NCI-H69 (cell line): ENCODE measurements around the gene ZNF44.
"Not testable (repeated sequence)": the region's sequence is repeated elsewhere in the genome, so short reads cannot be mapped to it uniquely, and the experiment has no call there.

Experiments
- DNase-seq: peaks from one replicate; lab custom pipeline; 2025; lab: John Stamatoyannopoulos, UW

ZNF44 gene

GRCh38 chr19:12294249-12295158, at the start of gene ZNF44:
ZNF44 (minus strand) TSS chr19:12294883; CDS start chr19:12294694, 189 bp downstream.
- peak; percentile 94 for DNase-seq

- DNase-seq = peak; percentile 91
These were observed 38.8 kb upstream of the ZNF44 start, which contains the start of gene ZNF563 for GRCh38 chr19:12333162-12334159. ZNF563 (minus strand) TSS chr19:12333633; CDS start chr19:12333482, 151 bp downstream.

GRCh38 chr19:12331211-12331941, 36.7 kb upstream of the ZNF44 start:
- no peak for DNase-seq

- no peak for DNase-seq
These were observed 35.7 kb upstream of the ZNF44 start for GRCh38 chr19:12330340-12330739.

- no peak for DNase-seq
These were observed 31.0 kb upstream of the ZNF44 start for GRCh38 chr19:12325690-12326089.

GRCh38 chr19:12318782-12319413, 24.2 kb upstream of the ZNF44 start:
- no peak for DNase-seq

- no peak for DNase-seq
These were observed 19.9 kb upstream of the ZNF44 start for GRCh38 chr19:12314553-12314952.

GRCh38 chr19:12308891-12309290, 14.2 kb upstream of the ZNF44 start:
- not testable (repeated sequence) for DNase-seq

GRCh38 chr19:12295191-12295590, 508 bp upstream of the ZNF44 start:
- no peak for DNase-seq

- peak; percentile 62 for DNase-seq
These were observed 870 bp downstream of the ZNF44 start for GRCh38 chr19:12293777-12294248.

GRCh38 chr19:12289790-12290065, 5.0 kb downstream of the ZNF44 start:
- no peak for DNase-seq

- DNase-seq = no peak
These were observed 6.7 kb downstream of the ZNF44 start for GRCh38 chr19:12287958-12288500.

- no peak for DNase-seq
These were observed 10.1 kb downstream of the ZNF44 start for GRCh38 chr19:12284631-12285030.

GRCh38 chr19:12284226-12284625, 10.5 kb downstream of the ZNF44 start:
- DNase-seq = no peak

GRCh38 chr19:12278713-12279112, 16.0 kb downstream of the ZNF44 start:
- DNase-seq = no peak

- DNase-seq = no peak
These were observed 21.4 kb downstream of the ZNF44 start for GRCh38 chr19:12272980-12273901.

GRCh38 chr19:12272386-12272785, 22.3 kb downstream of the ZNF44 start:
- DNase-seq = no peak

- no peak for DNase-seq
These were observed 23.8 kb downstream of the ZNF44 start for GRCh38 chr19:12270854-12271253.

GRCh38 chr19:12265921-12266704, 28.6 kb downstream of the ZNF44 start:
- no peak for DNase-seq
